Liver (tissue), 9 donors: ENCODE data around the gene FLRT2. TPM values are rescaled to one million over a fixed set of nuclear protein-coding genes. Genes with fewer than 3 reads are reported as not detected.
A peak's percentile ranks its signal among the peaks of the same experiment; 100 is the strongest.

Experiments used
- DNase-seq: peaks from one replicate; pipeline ENCODE4 v3.0.0-alpha.2; 2017; ENCODE audit warnings: low spot score
- H3K27ac ChIP-seq, 2 donors: one replicate each; pipeline ENCODE4 v1.7.0; 2013; ENCODE audit warnings: inconsistent platforms in 2 of 2, low read length in 2 of 2, control low read depth in 1 of 2, low read depth in 1 of 2, mild to moderate bottlenecking in 1 of 2
- H3K27me3 ChIP-seq, 4 donors: one replicate each; pipeline versions ENCODE4 v1.6.1 to v1.7.0; 2013; ENCODE audit warnings: low read length in 3 of 4, inconsistent platforms in 1 of 4, mild to moderate bottlenecking in 1 of 4, moderate library complexity in 1 of 4; ENCODE audit not compliant: control insufficient read depth in 4 of 4, insufficient read depth in 4 of 4
- H3K36me3 ChIP-seq, 4 donors: one replicate each; pipeline versions ENCODE4 v1.6.1 to v1.7.0; 2013; ENCODE audit warnings: low read length in 3 of 4, mild to moderate bottlenecking in 3 of 4, low read depth in 1 of 4, moderate library complexity in 1 of 4; ENCODE audit not compliant: control insufficient read depth in 4 of 4, insufficient read depth in 3 of 4
- H3K4me1 ChIP-seq, 4 donors: one replicate each; pipeline versions ENCODE4 v1.6.1 to v1.7.0; 2013; ENCODE audit warnings: low read length in 3 of 4, mild to moderate bottlenecking in 3 of 4, moderate library complexity in 1 of 4; ENCODE audit not compliant: control insufficient read depth in 4 of 4, insufficient read depth in 4 of 4
- H3K4me3 ChIP-seq, 3 donors: one replicate each; pipeline versions ENCODE4 v1.6.1 to v1.7.0; 2013; ENCODE audit warnings: low read length in 3 of 3, control low read depth in 1 of 3, low read depth in 1 of 3, mild to moderate bottlenecking in 1 of 3
- H3K9ac ChIP-seq, 2 donors: one replicate each; pipeline ENCODE4 v1.7.0; 2013; ENCODE audit warnings: low read length in 2 of 2, mild to moderate bottlenecking in 2 of 2, moderate library complexity in 2 of 2, control low read depth in 1 of 2, low read depth in 1 of 2
- H3K9me3 ChIP-seq, 4 donors: one replicate each; pipeline versions ENCODE4 v1.6.1 to v1.7.0; 2013; ENCODE audit warnings: low read length in 3 of 4; ENCODE audit not compliant: control insufficient read depth in 4 of 4
- ATF3 ChIP-seq: IDR thresholded peaks from 2 replicates; pipeline ENCODE4 v1.6.1; 2016; ENCODE audit warnings: antibody characterized with exemption
- EGR1 ChIP-seq, 2 donors: IDR thresholded peaks; 2 replicates each; pipeline ENCODE4 v1.6.1; 2016 to 2018; ENCODE audit warnings: antibody characterized with exemption in 2 of 2, low read depth in 2 of 2
- FOXA1 ChIP-seq: IDR thresholded peaks from 2 replicates; pipeline ENCODE4 v1.6.1; 2016; ENCODE audit warnings: antibody characterized with exemption
- FOXA2 ChIP-seq: IDR thresholded peaks from 2 replicates; pipeline ENCODE4 v1.6.1; 2016; ENCODE audit warnings: antibody characterized with exemption
- GABPA ChIP-seq, 2 donors: IDR thresholded peaks in 1 of 2; conservative IDR thresholded peaks in 1 of 2; 2 replicates each; pipeline ENCODE4 v1.6.1; 2016; ENCODE audit warnings: antibody characterized with exemption in 2 of 2, mild to moderate bottlenecking in 1 of 2, moderate library complexity in 1 of 2
- HNF4A ChIP-seq, 2 donors: conservative IDR thresholded peaks; 2 replicates each; pipeline ENCODE4 v1.6.1; 2016; ENCODE audit warnings: antibody characterized with exemption in 2 of 2, mild to moderate bottlenecking in 2 of 2
- HNF4G ChIP-seq: IDR thresholded peaks from 2 replicates; pipeline ENCODE4 v1.6.1; 2016; ENCODE audit warnings: antibody characterized with exemption
- JUND ChIP-seq, 2 donors: IDR thresholded peaks; 2 replicates each; pipeline ENCODE4 v1.6.1; 2016; ENCODE audit warnings: antibody characterized with exemption in 2 of 2
- NR2F2 ChIP-seq: IDR thresholded peaks from 2 replicates; pipeline ENCODE4 v1.6.1; 2016; ENCODE audit warnings: antibody characterized with exemption
- RAD21 ChIP-seq, 2 donors: IDR thresholded peaks; 2 replicates each; pipeline ENCODE4 v1.6.1; 2016; ENCODE audit warnings: antibody characterized with exemption in 2 of 2, mild to moderate bottlenecking in 2 of 2
- RXRA ChIP-seq, 2 donors: IDR thresholded peaks; 2 replicates each; pipeline ENCODE4 v1.6.1; 2017 to 2018; ENCODE audit warnings: antibody characterized with exemption in 2 of 2, mild to moderate bottlenecking in 1 of 2
- SP1 ChIP-seq: IDR thresholded peaks from 2 replicates; pipeline ENCODE4 v1.6.1; 2018; ENCODE audit warnings: antibody characterized with exemption, mild to moderate bottlenecking
- TAF1 ChIP-seq: conservative IDR thresholded peaks from 2 replicates; pipeline ENCODE4 v1.6.1; 2016; ENCODE audit warnings: antibody characterized with exemption, mild to moderate bottlenecking
- YY1 ChIP-seq: IDR thresholded peaks from 2 replicates; pipeline ENCODE4 v1.6.1; 2016; ENCODE audit warnings: antibody characterized with exemption, mild to moderate bottlenecking
- WGBS: extraction: QIAGEN DNeasy Blood & Tissue Kit; methylation state at CpG from one replicate; pipeline ENCODE4 v1.1.7; 2013; 5-methylcytosine and 5-hydroxymethylcytosine counted together
- polyA plus RNA-seq, 2 donors: library from polyadenylated mRNA; stranded (reverse) in 1 of 2; unstranded in 1 of 2; fragments of 200-250 nt in 1 of 2; fragments of >200 nt in 1 of 2; fragmentation: Nextera tagmentation in 1 of 2; extraction: Ambion mirVana in 1 of 2; gene quantifications; one replicate each; pipeline versions ENCODE4 v1.2.1 to v1.2.3, GENCODE V29; 2013 to 2015
- total RNA-seq, 2 donors: library from RNA; depleted of rRNA; stranded (reverse); fragments of >200 nt; gene quantifications; one replicate each; pipeline ENCODE4 v1.2.3, GENCODE V29; 2014
- TF ChIP-seq, protein P1 (sequence below): IDR thresholded peaks from 2 replicates; pipeline ENCODE4 v1.6.1; 2016; ENCODE audit warnings: antibody characterized with exemption
- TF ChIP-seq, protein P2 (sequence below): IDR thresholded peaks from 2 replicates; pipeline ENCODE4 v1.6.1; 2016; ENCODE audit warnings: antibody characterized with exemption
- TF ChIP-seq, protein P3 (sequence below): fragments of 150-350 bp; IDR thresholded peaks from 2 replicates; pipeline ENCODE4 v1.5.1; 2017; ENCODE audit warnings: improper control_type of control experiment, low read depth, low read length; ENCODE audit not compliant: missing input control
- TF ChIP-seq, protein P4 (sequence below): IDR thresholded peaks from 2 replicates; pipeline ENCODE4 v1.6.1; 2016; ENCODE audit warnings: antibody characterized with exemption, mild to moderate bottlenecking
- donor health status: healthy.
- donor health status: healthy.
- donor health status: healthy.
- donor health status: healthy.
- donor health status: healthy.

The FLRT2 gene, protein sequence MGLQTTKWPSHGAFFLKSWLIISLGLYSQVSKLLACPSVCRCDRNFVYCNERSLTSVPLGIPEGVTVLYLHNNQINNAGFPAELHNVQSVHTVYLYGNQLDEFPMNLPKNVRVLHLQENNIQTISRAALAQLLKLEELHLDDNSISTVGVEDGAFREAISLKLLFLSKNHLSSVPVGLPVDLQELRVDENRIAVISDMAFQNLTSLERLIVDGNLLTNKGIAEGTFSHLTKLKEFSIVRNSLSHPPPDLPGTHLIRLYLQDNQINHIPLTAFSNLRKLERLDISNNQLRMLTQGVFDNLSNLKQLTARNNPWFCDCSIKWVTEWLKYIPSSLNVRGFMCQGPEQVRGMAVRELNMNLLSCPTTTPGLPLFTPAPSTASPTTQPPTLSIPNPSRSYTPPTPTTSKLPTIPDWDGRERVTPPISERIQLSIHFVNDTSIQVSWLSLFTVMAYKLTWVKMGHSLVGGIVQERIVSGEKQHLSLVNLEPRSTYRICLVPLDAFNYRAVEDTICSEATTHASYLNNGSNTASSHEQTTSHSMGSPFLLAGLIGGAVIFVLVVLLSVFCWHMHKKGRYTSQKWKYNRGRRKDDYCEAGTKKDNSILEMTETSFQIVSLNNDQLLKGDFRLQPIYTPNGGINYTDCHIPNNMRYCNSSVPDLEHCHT
- total RNA-seq (1 to 10 TPM; 2.4 to 8.2 TPM), polyA plus RNA-seq (1 to 10 TPM in 1 of 2 donors, under 1 TPM in 1; 0.90 to 1.3 TPM)

GRCh38 chr14:85529803-85530574 lies at the start of gene FLRT2:
Gene FLRT2, plus strand, starts transcription at chr14:85530144. Its CDS starts 91,371 bp downstream, at chr14:85621515.
- Histone ChIP-seq H3K9ac (no peak within 1 kb of the TSS), H3K36me3 (no peaks in the 10 kb centered on the region), H3K4me3 (peak within 1 kb of the TSS; percentile 9 to 57 (median 33)), H3K27me3 (peaks cover 2 to 22% (median 9%) of the 10 kb centered on the region in 4 donors), H3K9me3 (no peaks in the 10 kb centered on the region), H3K27ac (peak within 1 kb of the TSS; percentile 23 to 50), H3K4me1 (peaks cover 12 to 50% (median 37%) of the 10 kb centered on the region in 4 donors)
- TF ChIP-seq YY1 (no peak), NR2F2 (no peak), FOXA1 (no peak), EGR1 (IDR thresholded peaks at IDR 0.05; ENCODE audit: low read depth in 2 of 2) (no peak), TAF1 (no peak)
- TF ChIP-seq, protein P1, sequence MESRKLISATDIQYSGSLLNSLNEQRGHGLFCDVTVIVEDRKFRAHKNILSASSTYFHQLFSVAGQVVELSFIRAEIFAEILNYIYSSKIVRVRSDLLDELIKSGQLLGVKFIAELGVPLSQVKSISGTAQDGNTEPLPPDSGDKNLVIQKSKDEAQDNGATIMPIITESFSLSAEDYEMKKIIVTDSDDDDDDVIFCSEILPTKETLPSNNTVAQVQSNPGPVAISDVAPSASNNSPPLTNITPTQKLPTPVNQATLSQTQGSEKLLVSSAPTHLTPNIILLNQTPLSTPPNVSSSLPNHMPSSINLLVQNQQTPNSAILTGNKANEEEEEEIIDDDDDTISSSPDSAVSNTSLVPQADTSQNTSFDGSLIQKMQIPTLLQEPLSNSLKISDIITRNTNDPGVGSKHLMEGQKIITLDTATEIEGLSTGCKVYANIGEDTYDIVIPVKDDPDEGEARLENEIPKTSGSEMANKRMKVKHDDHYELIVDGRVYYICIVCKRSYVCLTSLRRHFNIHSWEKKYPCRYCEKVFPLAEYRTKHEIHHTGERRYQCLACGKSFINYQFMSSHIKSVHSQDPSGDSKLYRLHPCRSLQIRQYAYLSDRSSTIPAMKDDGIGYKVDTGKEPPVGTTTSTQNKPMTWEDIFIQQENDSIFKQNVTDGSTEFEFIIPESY = no peak
- TF ChIP-seq, protein P2, sequence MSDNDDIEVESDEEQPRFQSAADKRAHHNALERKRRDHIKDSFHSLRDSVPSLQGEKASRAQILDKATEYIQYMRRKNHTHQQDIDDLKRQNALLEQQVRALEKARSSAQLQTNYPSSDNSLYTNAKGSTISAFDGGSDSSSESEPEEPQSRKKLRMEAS = no peak
- WGBS = 3% methylated on average over 57 of the region's 57 CpGs
- DNase-seq = no peak

- H3K4me3 ChIP-seq = no peak overlapping the region
- no peak for DNase-seq
- WGBS = 82% methylated on average over 3 of the region's 3 CpGs
- no peaks in the 10 kb centered on the region for H3K27me3 ChIP-seq
- TF ChIP-seq, protein P1 = no peak
- TF ChIP-seq YY1 (no peak), EGR1 (IDR thresholded peaks at IDR 0.05; ENCODE audit: low read depth in 2 of 2) (no peak), GABPA (IDR thresholded peaks at IDR 0.05 in 1 of 2, conservative IDR thresholded peaks at IDR 0.05 in 1 of 2) (no peak), HNF4G (no peak), FOXA1 (no peak), ATF3 (no peak), HNF4A (conservative IDR thresholded peaks at IDR 0.05) (no peak), JUND (IDR thresholded peaks at IDR 0.05) (no peak), RAD21 (IDR thresholded peaks at IDR 0.05) (no peak), SP1 (no peak), FOXA2 (no peak), TAF1 (no peak), RXRA (IDR thresholded peaks at IDR 0.05) (no peak), NR2F2 (no peak)
- TF ChIP-seq, protein P2 = no peak
- TF ChIP-seq, protein P3, sequence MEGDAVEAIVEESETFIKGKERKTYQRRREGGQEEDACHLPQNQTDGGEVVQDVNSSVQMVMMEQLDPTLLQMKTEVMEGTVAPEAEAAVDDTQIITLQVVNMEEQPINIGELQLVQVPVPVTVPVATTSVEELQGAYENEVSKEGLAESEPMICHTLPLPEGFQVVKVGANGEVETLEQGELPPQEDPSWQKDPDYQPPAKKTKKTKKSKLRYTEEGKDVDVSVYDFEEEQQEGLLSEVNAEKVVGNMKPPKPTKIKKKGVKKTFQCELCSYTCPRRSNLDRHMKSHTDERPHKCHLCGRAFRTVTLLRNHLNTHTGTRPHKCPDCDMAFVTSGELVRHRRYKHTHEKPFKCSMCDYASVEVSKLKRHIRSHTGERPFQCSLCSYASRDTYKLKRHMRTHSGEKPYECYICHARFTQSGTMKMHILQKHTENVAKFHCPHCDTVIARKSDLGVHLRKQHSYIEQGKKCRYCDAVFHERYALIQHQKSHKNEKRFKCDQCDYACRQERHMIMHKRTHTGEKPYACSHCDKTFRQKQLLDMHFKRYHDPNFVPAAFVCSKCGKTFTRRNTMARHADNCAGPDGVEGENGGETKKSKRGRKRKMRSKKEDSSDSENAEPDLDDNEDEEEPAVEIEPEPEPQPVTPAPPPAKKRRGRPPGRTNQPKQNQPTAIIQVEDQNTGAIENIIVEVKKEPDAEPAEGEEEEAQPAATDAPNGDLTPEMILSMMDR = no peak
- TF ChIP-seq, protein P4, sequence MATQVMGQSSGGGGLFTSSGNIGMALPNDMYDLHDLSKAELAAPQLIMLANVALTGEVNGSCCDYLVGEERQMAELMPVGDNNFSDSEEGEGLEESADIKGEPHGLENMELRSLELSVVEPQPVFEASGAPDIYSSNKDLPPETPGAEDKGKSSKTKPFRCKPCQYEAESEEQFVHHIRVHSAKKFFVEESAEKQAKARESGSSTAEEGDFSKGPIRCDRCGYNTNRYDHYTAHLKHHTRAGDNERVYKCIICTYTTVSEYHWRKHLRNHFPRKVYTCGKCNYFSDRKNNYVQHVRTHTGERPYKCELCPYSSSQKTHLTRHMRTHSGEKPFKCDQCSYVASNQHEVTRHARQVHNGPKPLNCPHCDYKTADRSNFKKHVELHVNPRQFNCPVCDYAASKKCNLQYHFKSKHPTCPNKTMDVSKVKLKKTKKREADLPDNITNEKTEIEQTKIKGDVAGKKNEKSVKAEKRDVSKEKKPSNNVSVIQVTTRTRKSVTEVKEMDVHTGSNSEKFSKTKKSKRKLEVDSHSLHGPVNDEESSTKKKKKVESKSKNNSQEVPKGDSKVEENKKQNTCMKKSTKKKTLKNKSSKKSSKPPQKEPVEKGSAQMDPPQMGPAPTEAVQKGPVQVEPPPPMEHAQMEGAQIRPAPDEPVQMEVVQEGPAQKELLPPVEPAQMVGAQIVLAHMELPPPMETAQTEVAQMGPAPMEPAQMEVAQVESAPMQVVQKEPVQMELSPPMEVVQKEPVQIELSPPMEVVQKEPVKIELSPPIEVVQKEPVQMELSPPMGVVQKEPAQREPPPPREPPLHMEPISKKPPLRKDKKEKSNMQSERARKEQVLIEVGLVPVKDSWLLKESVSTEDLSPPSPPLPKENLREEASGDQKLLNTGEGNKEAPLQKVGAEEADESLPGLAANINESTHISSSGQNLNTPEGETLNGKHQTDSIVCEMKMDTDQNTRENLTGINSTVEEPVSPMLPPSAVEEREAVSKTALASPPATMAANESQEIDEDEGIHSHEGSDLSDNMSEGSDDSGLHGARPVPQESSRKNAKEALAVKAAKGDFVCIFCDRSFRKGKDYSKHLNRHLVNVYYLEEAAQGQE = no peak
- H3K4me1 ChIP-seq = peaks cover 0 to 4% (median 0%) of the 10 kb centered on the region in 4 donors
- no peaks in the 10 kb centered on the region for H3K36me3 ChIP-seq
- no peak overlapping the region for H3K9ac ChIP-seq
- H3K27ac ChIP-seq = no peak overlapping the region
- no peaks in the 10 kb centered on the region for H3K9me3 ChIP-seq
Measured at GRCh38 chr14:85481471-85481870, 48.5 kb upstream of the FLRT2 start.
